Measurements from ENCODE around the gene SH3GLB1. TPM values are rescaled to one million over a fixed set of nuclear protein-coding genes. Genes with fewer than 3 reads are reported as not detected.

SH3GLB1 gene
- total and polyA plus RNA-seq, 9 of the 15 experiments (the other 6 are each of a cell fraction or from before 2014, with no cell fraction given): 8.6 to 34.2 (median 24.2) TPM

DNA sequence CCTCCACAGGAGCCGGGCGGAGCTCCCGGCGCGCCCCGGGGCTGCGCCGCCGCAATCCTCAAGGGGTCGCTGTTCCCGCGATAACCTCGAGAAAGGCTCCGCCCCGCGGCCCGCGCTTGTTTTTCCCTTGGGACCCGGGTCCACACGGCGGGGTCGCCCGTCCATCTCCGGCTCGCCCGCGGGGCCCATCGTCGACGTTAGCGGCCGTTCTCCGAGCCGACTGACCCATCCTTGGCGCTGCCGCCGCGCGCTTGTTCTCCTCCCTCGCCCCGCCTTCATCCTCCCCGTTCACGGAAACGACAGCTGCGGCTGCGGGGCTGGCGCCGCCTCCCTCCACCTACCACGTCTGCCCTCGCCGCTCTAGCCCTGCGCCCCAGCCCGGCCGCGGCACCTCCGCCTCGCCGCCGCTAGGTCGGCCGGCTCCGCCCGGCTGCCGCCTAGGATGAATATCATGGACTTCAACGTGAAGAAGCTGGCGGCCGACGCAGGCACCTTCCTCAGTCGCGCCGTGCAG is at the start of gene SH3GLB1 (continued):
- TF ChIP-seq, protein P1, sequence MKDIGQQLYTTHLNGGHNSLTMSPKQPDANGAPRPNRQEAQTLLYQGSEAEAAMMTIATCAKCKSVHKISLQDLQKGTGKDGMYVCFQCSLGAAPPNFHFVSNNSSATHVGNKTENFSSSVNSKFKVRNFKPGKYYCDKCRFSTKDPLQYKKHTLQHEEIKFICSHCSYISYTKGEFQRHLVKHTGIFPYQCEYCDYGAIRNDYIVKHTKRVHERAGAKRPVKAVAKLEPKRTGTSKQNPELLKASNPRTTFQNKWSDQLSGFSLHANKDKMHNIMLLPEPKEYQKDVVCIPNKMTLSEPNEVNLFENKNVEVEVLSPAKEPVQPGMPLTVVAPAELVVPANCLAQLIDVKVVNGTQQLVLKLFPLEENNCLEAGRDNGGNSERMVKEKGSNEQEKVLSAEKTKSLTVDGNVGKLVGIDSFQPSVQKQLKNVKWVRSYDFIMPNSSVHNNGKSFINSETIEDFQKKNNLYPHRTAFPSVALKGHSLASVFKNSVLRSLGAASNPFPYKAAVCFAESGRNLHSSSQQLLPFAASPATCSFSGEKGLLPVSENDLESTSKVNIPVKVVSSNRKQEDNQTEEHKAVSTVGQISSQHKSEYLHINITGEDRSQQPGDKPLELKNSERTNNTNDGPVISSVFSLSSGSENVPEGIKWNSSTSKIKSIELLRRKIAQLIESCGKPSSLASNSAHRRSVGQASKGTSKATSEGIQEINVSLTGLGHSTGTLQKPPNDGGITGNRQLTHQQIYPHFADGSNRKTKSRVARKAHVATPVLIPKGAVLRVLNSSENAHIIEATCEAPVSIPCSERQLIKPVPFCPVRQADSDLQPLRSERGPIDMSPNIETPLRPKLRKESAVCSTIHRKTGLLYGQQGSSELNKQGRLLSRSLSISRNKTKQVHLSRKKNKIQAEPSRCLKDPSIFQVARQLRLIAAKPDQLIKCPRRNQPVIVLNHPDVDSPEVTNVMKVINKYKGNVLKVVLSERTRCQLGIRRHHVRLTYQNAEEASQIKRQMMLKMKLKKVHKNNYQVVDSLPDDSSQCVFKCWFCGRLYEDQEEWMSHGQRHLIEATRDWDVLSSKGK (CRISPR knock-in tag; IDR thresholded peaks at IDR 0.05): no peak
- TF ChIP-seq, protein P2, sequence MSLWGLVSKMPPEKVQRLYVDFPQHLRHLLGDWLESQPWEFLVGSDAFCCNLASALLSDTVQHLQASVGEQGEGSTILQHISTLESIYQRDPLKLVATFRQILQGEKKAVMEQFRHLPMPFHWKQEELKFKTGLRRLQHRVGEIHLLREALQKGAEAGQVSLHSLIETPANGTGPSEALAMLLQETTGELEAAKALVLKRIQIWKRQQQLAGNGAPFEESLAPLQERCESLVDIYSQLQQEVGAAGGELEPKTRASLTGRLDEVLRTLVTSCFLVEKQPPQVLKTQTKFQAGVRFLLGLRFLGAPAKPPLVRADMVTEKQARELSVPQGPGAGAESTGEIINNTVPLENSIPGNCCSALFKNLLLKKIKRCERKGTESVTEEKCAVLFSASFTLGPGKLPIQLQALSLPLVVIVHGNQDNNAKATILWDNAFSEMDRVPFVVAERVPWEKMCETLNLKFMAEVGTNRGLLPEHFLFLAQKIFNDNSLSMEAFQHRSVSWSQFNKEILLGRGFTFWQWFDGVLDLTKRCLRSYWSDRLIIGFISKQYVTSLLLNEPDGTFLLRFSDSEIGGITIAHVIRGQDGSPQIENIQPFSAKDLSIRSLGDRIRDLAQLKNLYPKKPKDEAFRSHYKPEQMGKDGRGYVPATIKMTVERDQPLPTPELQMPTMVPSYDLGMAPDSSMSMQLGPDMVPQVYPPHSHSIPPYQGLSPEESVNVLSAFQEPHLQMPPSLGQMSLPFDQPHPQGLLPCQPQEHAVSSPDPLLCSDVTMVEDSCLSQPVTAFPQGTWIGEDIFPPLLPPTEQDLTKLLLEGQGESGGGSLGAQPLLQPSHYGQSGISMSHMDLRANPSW (CRISPR knock-in tag; IDR thresholded peaks at IDR 0.05): 0 out of 2 replicates have a peak, but pooled peaks have one; percentile 68
- TF ChIP-seq, protein P3, sequence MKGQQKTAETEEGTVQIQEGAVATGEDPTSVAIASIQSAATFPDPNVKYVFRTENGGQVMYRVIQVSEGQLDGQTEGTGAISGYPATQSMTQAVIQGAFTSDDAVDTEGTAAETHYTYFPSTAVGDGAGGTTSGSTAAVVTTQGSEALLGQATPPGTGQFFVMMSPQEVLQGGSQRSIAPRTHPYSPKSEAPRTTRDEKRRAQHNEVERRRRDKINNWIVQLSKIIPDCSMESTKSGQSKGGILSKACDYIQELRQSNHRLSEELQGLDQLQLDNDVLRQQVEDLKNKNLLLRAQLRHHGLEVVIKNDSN (CRISPR knock-in tag; IDR thresholded peaks at IDR 0.05): no peak
- TF ChIP-seq MCM7 (IDR thresholded peaks at IDR 0.05): no peak
- peak; percentile 28; the same call in 1 of the 2 replicates for TF ChIP-seq ETV1 (tag; conservative IDR thresholded peaks at IDR 0.05; ENCODE audit: low read depth)
- TF ChIP-seq, protein P4, sequence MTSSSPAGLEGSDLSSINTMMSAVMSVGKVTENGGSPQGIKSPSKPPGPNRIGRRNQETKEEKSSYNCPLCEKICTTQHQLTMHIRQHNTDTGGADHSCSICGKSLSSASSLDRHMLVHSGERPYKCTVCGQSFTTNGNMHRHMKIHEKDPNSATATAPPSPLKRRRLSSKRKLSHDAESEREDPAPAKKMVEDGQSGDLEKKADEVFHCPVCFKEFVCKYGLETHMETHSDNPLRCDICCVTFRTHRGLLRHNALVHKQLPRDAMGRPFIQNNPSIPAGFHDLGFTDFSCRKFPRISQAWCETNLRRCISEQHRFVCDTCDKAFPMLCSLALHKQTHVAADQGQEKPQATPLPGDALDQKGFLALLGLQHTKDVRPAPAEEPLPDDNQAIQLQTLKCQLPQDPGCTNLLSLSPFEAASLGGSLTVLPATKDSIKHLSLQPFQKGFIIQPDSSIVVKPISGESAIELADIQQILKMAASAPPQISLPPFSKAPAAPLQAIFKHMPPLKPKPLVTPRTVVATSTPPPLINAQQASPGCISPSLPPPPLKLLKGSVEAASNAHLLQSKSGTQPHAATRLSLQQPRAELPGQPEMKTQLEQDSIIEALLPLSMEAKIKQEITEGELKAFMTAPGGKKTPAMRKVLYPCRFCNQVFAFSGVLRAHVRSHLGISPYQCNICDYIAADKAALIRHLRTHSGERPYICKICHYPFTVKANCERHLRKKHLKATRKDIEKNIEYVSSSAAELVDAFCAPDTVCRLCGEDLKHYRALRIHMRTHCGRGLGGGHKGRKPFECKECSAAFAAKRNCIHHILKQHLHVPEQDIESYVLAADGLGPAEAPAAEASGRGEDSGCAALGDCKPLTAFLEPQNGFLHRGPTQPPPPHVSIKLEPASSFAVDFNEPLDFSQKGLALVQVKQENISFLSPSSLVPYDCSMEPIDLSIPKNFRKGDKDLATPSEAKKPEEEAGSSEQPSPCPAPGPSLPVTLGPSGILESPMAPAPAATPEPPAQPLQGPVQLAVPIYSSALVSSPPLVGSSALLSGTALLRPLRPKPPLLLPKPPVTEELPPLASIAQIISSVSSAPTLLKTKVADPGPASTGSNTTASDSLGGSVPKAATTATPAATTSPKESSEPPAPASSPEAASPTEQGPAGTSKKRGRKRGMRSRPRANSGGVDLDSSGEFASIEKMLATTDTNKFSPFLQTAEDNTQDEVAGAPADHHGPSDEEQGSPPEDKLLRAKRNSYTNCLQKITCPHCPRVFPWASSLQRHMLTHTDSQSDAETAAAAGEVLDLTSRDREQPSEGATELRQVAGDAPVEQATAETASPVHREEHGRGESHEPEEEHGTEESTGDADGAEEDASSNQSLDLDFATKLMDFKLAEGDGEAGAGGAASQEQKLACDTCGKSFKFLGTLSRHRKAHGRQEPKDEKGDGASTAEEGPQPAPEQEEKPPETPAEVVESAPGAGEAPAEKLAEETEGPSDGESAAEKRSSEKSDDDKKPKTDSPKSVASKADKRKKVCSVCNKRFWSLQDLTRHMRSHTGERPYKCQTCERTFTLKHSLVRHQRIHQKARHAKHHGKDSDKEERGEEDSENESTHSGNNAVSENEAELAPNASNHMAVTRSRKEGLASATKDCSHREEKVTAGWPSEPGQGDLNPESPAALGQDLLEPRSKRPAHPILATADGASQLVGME (CRISPR knock-in tag; IDR thresholded peaks at IDR 0.05): peak; percentile 71; the same call in 1 of the 2 replicates
- no peak for TF ChIP-seq GATAD2B (IDR thresholded peaks at IDR 0.05; ENCODE audit: borderline replicate concordance)
- TF ChIP-seq, protein P5, sequence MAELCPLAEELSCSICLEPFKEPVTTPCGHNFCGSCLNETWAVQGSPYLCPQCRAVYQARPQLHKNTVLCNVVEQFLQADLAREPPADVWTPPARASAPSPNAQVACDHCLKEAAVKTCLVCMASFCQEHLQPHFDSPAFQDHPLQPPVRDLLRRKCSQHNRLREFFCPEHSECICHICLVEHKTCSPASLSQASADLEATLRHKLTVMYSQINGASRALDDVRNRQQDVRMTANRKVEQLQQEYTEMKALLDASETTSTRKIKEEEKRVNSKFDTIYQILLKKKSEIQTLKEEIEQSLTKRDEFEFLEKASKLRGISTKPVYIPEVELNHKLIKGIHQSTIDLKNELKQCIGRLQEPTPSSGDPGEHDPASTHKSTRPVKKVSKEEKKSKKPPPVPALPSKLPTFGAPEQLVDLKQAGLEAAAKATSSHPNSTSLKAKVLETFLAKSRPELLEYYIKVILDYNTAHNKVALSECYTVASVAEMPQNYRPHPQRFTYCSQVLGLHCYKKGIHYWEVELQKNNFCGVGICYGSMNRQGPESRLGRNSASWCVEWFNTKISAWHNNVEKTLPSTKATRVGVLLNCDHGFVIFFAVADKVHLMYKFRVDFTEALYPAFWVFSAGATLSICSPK (IDR thresholded peaks at IDR 0.05; ENCODE audit: borderline replicate concordance): no peak
- no peak for TF ChIP-seq FOXJ3 (CRISPR knock-in tag; IDR thresholded peaks at IDR 0.05)
- TF ChIP-seq TEAD1 (CRISPR knock-in tag; IDR thresholded peaks at IDR 0.05): 0 out of 4 replicates have a peak, but pooled peaks of 1 of the 2 experiments have one; percentile 27

Data from K562 (cell line).